Small intestine (tissue), 7 donors: ENCODE results near the gene COG4. TPM values are rescaled to one million over a fixed set of nuclear protein-coding genes. Genes with fewer than 3 reads are reported as not detected.
A peak's percentile ranks its signal among the peaks of the same experiment; 100 is the strongest.

Experiments used
- DNase-seq, 2 donors: peaks; one replicate each; pipeline versions ENCODE4 v3.0.0 to v3.0.0-alpha.2; 2013
- FAIRE-seq: peaks from 2 replicates; lab custom pipeline; 2012; peaks lifted over from hg19 to GRCh38; lab: Jason Lieb, UNC
- H3K27ac ChIP-seq, 3 donors: one replicate each; pipeline ENCODE4 v1.5.1; 2013; ENCODE audit warnings: low read length in 2 of 3, mild to moderate bottlenecking in 2 of 3, control low read depth in 1 of 3, inconsistent platforms in 1 of 3, low read depth in 1 of 3, moderate library complexity in 1 of 3
- H3K27me3 ChIP-seq, 3 donors: one replicate each; pipeline ENCODE4 v1.6.1; 2013; ENCODE audit warnings: low read length in 3 of 3, inconsistent platforms in 1 of 3; ENCODE audit not compliant: control insufficient read depth in 3 of 3, insufficient read depth in 3 of 3
- H3K36me3 ChIP-seq, 3 donors: one replicate each; pipeline ENCODE4 v1.6.1; 2013; ENCODE audit warnings: low read length in 3 of 3, inconsistent platforms in 1 of 3, low read depth in 1 of 3, mild to moderate bottlenecking in 1 of 3, moderate library complexity in 1 of 3; ENCODE audit not compliant: control insufficient read depth in 3 of 3, insufficient read depth in 2 of 3
- H3K4me1 ChIP-seq, 3 donors: one replicate each; pipeline ENCODE4 v1.6.1; 2013; ENCODE audit warnings: low read length in 2 of 3, inconsistent platforms in 1 of 3, low read depth in 1 of 3, mild to moderate bottlenecking in 1 of 3, moderate library complexity in 1 of 3; ENCODE audit not compliant: control insufficient read depth in 3 of 3, insufficient read depth in 2 of 3
- H3K4me3 ChIP-seq, 3 donors: one replicate each; pipeline ENCODE4 v1.5.1; 2013; ENCODE audit warnings: low read length in 3 of 3, control low read depth in 1 of 3, inconsistent platforms in 1 of 3, low read depth in 1 of 3, mild to moderate bottlenecking in 1 of 3, moderate library complexity in 1 of 3
- H3K9me3 ChIP-seq, 2 donors: one replicate each; pipeline ENCODE4 v1.6.1; 2013; ENCODE audit warnings: low read depth in 1 of 2, low read length in 1 of 2; ENCODE audit not compliant: control insufficient read depth in 2 of 2, insufficient read depth in 1 of 2
- WGBS, 3 donors: extraction: QIAGEN DNeasy Blood & Tissue Kit; methylation state at CpG; one replicate each; pipeline ENCODE4 v1.1.7; 2013; 5-methylcytosine and 5-hydroxymethylcytosine counted together
- polyA plus RNA-seq, 4 donors: library from polyadenylated mRNA; stranded (reverse) in 3 of 4; unstranded in 1 of 4; fragments of 200-250 nt in 3 of 4; fragments of 120-200 nt in 1 of 4; gene quantifications; one replicate each; pipeline versions ENCODE4 v1.2.1 to v1.2.3, GENCODE V29; 2013
- donor health status: healthy with polysubstance abuse.
- donor health status: control.
- donor health status: control.
- donor health status: Bipolar disorder and iron deficiency.
- donor health status: healthy.

COG4 gene
- polyA plus RNA-seq, 4 donors: 48.1 to 93.5 (median 54.3) TPM

- H3K9me3 ChIP-seq: no peaks in the 10 kb centered on the region
- H3K27ac ChIP-seq: no peak overlapping the region
- H3K27me3 ChIP-seq: no peaks in the 10 kb centered on the region
- H3K4me1 ChIP-seq: peaks cover 0 to 8% (median 0%) of the 10 kb centered on the region in 3 donors
- no peak overlapping the region for H3K4me3 ChIP-seq
- WGBS, 3 donors: 83 to 93% (median 92%) methylated on average over 4 of the region's 4 CpGs
- peaks cover 38 to 77% (median 47%) of the 10 kb centered on the region in 3 donors for H3K36me3 ChIP-seq
- DNase-seq (no peak), FAIRE-seq (no peak)
Measured at GRCh38 chr16:70565053-70565452, 41.7 kb upstream of the COG4 start.

GRCh38 chr16:70563636-70564035, 40.3 kb upstream of the COG4 start:
- DNase-seq: no peak
- H3K9me3 ChIP-seq: no peaks in the 10 kb centered on the region
- peaks cover 41 to 75% (median 45%) of the 10 kb centered on the region in 3 donors for H3K36me3 ChIP-seq
- 77 to 83% (median 77%) methylated on average over 7 of the region's 7 CpGs for WGBS, 3 donors
- H3K27ac ChIP-seq: no peak overlapping the region
- no peak overlapping the region for H3K4me3 ChIP-seq
- FAIRE-seq: no peak
- peaks cover 0 to 5% (median 0%) of the 10 kb centered on the region in 3 donors for H3K4me1 ChIP-seq
- no peaks in the 10 kb centered on the region for H3K27me3 ChIP-seq

- no peak for DNase-seq
- no peak overlapping the region for H3K4me3 ChIP-seq
- 93 to 96% (median 94%) methylated on average over 9 of the region's 9 CpGs for WGBS, 3 donors
- H3K36me3 ChIP-seq: peaks cover 35 to 67% (median 46%) of the 10 kb centered on the region in 3 donors
- no peaks in the 10 kb centered on the region for H3K9me3 ChIP-seq
- no peaks in the 10 kb centered on the region for H3K27me3 ChIP-seq
- H3K27ac ChIP-seq: no peak overlapping the region
- FAIRE-seq: no peak
- no peaks in the 10 kb centered on the region for H3K4me1 ChIP-seq
Measured at GRCh38 chr16:70561623-70562022, 38.3 kb upstream of the COG4 start.

- Histone ChIP-seq H3K27me3 (no peaks in the 10 kb centered on the region), H3K27ac (no peak overlapping the region), H3K4me1 (no peaks in the 10 kb centered on the region), H3K36me3 (peaks cover 32 to 54% (median 33%) of the 10 kb centered on the region in 3 donors), H3K9me3 (no peaks in the 10 kb centered on the region), H3K4me3 (no peak overlapping the region)
- 82 to 92% (median 89%) methylated on average over 3 of the region's 3 CpGs for WGBS, 3 donors
- FAIRE-seq: no peak
- no peak for DNase-seq
Measured at GRCh38 chr16:70556063-70556462, 32.7 kb upstream of the COG4 start.

GRCh38 chr16:70553645-70554044, 30.3 kb upstream of the COG4 start:
- peaks cover 36 to 43% (median 40%) of the 10 kb centered on the region in 3 donors for H3K36me3 ChIP-seq
- FAIRE-seq (no peak), DNase-seq (no peak)
- H3K4me3 ChIP-seq: no peak overlapping the region
- peak overlapping the region in 1 of 3 donors; percentile 37 for H3K27ac ChIP-seq
- no peaks in the 10 kb centered on the region for H3K27me3 ChIP-seq
- no peaks in the 10 kb centered on the region for H3K4me1 ChIP-seq
- H3K9me3 ChIP-seq: no peaks in the 10 kb centered on the region

- H3K9me3 ChIP-seq: no peaks in the 10 kb centered on the region
- no peak for DNase-seq
- H3K4me3 ChIP-seq: no peak overlapping the region
- no peak overlapping the region for H3K27ac ChIP-seq
- no peaks in the 10 kb centered on the region for H3K4me1 ChIP-seq
- FAIRE-seq: no peak
- H3K36me3 ChIP-seq: peaks cover 34 to 47% (median 43%) of the 10 kb centered on the region in 3 donors
- H3K27me3 ChIP-seq: no peaks in the 10 kb centered on the region
- WGBS, 3 donors: 86 to 96% (median 90%) methylated on average over 8 of the region's 8 CpGs
Measured at GRCh38 chr16:70552675-70553074, 29.3 kb upstream of the COG4 start.

- FAIRE-seq: no peak
- WGBS, 3 donors: 76 to 85% (median 79%) methylated on average over 3 of the region's 3 CpGs
- peaks cover 29 to 47% (median 43%) of the 10 kb centered on the region in 3 donors for H3K36me3 ChIP-seq
Measured at GRCh38 chr16:70551788-70552187, 28.4 kb upstream of the COG4 start.

GRCh38 chr16:70550082-70550481, 26.7 kb upstream of the COG4 start:
- 3 to 43% (median 10%) methylated on average over 1 of the region's 1 CpG for WGBS, 3 donors
- Histone ChIP-seq H3K27me3 (no peaks in the 10 kb centered on the region), H3K27ac (no peak overlapping the region), H3K36me3 (peaks cover 24 to 51% (median 39%) of the 10 kb centered on the region in 3 donors), H3K4me3 (no peak overlapping the region), H3K9me3 (no peaks in the 10 kb centered on the region), H3K4me1 (no peaks in the 10 kb centered on the region)
- no peak for DNase-seq
- no peak for FAIRE-seq

More at GRCh38 chr16:70551788-70552187, 28.4 kb upstream of the COG4 start:
- H3K27me3 ChIP-seq: no peaks in the 10 kb centered on the region
- H3K4me1 ChIP-seq: no peaks in the 10 kb centered on the region
- no peak for DNase-seq
- H3K9me3 ChIP-seq: no peaks in the 10 kb centered on the region
- no peak overlapping the region for H3K27ac ChIP-seq
- H3K4me3 ChIP-seq: no peak overlapping the region

GRCh38 chr16:70548936-70549335, 25.6 kb upstream of the COG4 start:
- H3K27me3 ChIP-seq: no peaks in the 10 kb centered on the region
- H3K36me3 ChIP-seq: peaks cover 25 to 52% (median 38%) of the 10 kb centered on the region in 3 donors
- H3K4me3 ChIP-seq: no peak overlapping the region
- H3K4me1 ChIP-seq: no peaks in the 10 kb centered on the region
- DNase-seq (no peak), FAIRE-seq (no peak)
- 77 to 81% (median 79%) methylated on average over 2 of the region's 2 CpGs for WGBS, 3 donors
- H3K9me3 ChIP-seq: no peaks in the 10 kb centered on the region
- no peak overlapping the region for H3K27ac ChIP-seq
